H1 (cell line): Measurements from ENCODE around the gene WDR91. TPM values are rescaled to one million over a fixed set of nuclear protein-coding genes. Genes with fewer than 3 reads are reported as not detected.

Experiments used
- CBX8 ChIP-seq: fragments of 300-800, 300-1000 bp; sonication (generic); IDR thresholded peaks from 2 replicates; pipeline ENCODE4 v1.7.1; 2016; ENCODE audit warnings: low read depth, low read length, borderline replicate concordance
- POU5F1 ChIP-seq: IDR thresholded peaks from 2 replicates; pipeline ENCODE4 v1.6.1; 2011; ENCODE audit warnings: low read depth, mild to moderate bottlenecking, low read length, moderate library complexity
- polyA plus RNA-seq, 7 experiments: library from polyadenylated mRNA; depleted of rRNA in 3 of 7; stranded (reverse) in 5 of 7; unstranded in 2 of 7; fragments of >200 nt in 5 of 7; fragments of 200-250 nt in 2 of 7; gene quantifications; 1 replicate in 5 of 7; 2 replicates in 1 of 7; 4 replicates in 1 of 7; pipeline versions ENCODE4 v1.2.1 to v1.2.3, GENCODE V29; 2011 to 2013; ENCODE audit warnings: missing spikeins in 2 of 7, mixed read lengths in 2 of 7
- total RNA-seq: library from RNA; stranded (reverse); fragmentation: NEBNext Ultra II Directional; extraction: Animal tissue kit (Norgen Biotek cat#: 25700); gene quantifications from 2 replicates; pipeline ENCODE4 v1.2.1, GENCODE V29; 2021
- TF ChIP-seq, protein P1 (sequence below), 3 experiments: IDR thresholded peaks; 1 replicate in 2 of 3; 2 replicates in 1 of 3; pipeline versions ENCODE4 v1.5.1 to v1.6.1; 2011; ENCODE audit warnings: low read length in 3 of 3, mild to moderate bottlenecking in 3 of 3, inconsistent platforms in 2 of 3, low read depth in 1 of 3, moderate library complexity in 1 of 3; ENCODE audit not compliant: insufficient read depth in 1 of 3; ENCODE audit errors: control extremely low read depth in 1 of 3
- TF ChIP-seq, protein P2 (sequence below): IDR thresholded peaks from 2 replicates; pipeline ENCODE4 v1.6.1; 2012; ENCODE audit warnings: low read length, inconsistent platforms

The WDR91 gene
- total and polyA plus RNA-seq, 2 of the 8 experiments (the other 6 are each of a cell fraction or from before 2014, with no cell fraction given): 8.2 to 14.7 TPM

DNA sequence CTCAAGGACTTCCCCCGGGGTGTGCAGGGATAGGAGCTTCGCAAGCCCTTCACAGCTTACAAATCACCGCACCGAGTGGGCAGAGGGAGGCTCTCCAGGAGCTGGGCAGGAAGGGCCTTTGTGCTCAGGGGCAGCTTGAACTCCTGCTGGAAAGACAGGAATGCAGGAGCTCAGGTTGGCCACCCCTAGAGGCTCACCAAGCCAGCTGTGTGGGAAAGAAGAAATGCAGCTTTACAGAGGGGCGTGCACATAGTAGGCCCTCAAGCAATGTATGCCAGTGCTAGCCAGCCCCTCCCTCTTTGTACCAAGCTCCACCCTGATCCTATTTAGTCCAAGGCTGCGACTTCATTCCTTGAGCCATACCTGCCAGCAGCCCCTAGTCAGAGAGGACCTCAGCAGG lies 48.4 kb upstream of the WDR91 start (continued):
- no peak for TF ChIP-seq POU5F1
- TF ChIP-seq, protein P1, sequence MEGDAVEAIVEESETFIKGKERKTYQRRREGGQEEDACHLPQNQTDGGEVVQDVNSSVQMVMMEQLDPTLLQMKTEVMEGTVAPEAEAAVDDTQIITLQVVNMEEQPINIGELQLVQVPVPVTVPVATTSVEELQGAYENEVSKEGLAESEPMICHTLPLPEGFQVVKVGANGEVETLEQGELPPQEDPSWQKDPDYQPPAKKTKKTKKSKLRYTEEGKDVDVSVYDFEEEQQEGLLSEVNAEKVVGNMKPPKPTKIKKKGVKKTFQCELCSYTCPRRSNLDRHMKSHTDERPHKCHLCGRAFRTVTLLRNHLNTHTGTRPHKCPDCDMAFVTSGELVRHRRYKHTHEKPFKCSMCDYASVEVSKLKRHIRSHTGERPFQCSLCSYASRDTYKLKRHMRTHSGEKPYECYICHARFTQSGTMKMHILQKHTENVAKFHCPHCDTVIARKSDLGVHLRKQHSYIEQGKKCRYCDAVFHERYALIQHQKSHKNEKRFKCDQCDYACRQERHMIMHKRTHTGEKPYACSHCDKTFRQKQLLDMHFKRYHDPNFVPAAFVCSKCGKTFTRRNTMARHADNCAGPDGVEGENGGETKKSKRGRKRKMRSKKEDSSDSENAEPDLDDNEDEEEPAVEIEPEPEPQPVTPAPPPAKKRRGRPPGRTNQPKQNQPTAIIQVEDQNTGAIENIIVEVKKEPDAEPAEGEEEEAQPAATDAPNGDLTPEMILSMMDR (IDR thresholded peaks at IDR 0.05; ENCODE audit: control extremely low read depth in 1 of 3, insufficient read depth in 1 of 3, low read depth in 1 of 3, low read length in 3 of 3): no peak
- TF ChIP-seq, protein P2, sequence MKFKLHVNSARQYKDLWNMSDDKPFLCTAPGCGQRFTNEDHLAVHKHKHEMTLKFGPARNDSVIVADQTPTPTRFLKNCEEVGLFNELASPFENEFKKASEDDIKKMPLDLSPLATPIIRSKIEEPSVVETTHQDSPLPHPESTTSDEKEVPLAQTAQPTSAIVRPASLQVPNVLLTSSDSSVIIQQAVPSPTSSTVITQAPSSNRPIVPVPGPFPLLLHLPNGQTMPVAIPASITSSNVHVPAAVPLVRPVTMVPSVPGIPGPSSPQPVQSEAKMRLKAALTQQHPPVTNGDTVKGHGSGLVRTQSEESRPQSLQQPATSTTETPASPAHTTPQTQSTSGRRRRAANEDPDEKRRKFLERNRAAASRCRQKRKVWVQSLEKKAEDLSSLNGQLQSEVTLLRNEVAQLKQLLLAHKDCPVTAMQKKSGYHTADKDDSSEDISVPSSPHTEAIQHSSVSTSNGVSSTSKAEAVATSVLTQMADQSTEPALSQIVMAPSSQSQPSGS: no peak
- TF ChIP-seq CBX8: no peak
